ENCODE data around the gene GGT1.
"Not testable (repeated sequence)": the region's sequence is repeated elsewhere in the genome, so short reads cannot be mapped to it uniquely, and the experiment has no call there.

GGT1 gene

GRCh38 chr22:24642307-24642706 is 39.3 kb downstream of the GGT1 start:
- DNase-seq (ENCODE audit: low read depth in 2 of 2), result not testable (repeated sequence)

GRCh38 chr22:24644409-24644808 is 41.4 kb downstream of the GGT1 start:
- not testable (repeated sequence) for DNase-seq (ENCODE audit: low read depth in 2 of 2)

- not testable (repeated sequence) for DNase-seq (ENCODE audit: low read depth in 2 of 2)
These were observed 42.7 kb downstream of the GGT1 start for GRCh38 chr22:24645408-24646399.

- DNase-seq (ENCODE audit: low read depth in 2 of 2), result not testable (repeated sequence)
These were observed 43.8 kb downstream of the GGT1 start for GRCh38 chr22:24646756-24647155.

GRCh38 chr22:24649371-24649770 is 46.4 kb downstream of the GGT1 start:
- DNase-seq (ENCODE audit: low read depth in 2 of 2), result not testable (repeated sequence)

- peak; percentile 2 to 54 for DNase-seq (ENCODE audit: low read depth in 2 of 2)
These were observed 47.9 kb downstream of the GGT1 start for GRCh38 chr22:24650884-24651283.

GRCh38 chr22:24665395-24665794 is 62.4 kb downstream of the GGT1 start:
- not testable (repeated sequence) for DNase-seq (ENCODE audit: low read depth in 2 of 2)

- DNase-seq (ENCODE audit: low read depth in 2 of 2), result not testable (repeated sequence)
These were observed 64.9 kb downstream of the GGT1 start for GRCh38 chr22:24667904-24668303.

- DNase-seq (ENCODE audit: low read depth in 2 of 2), result not testable (repeated sequence)
These were observed 69.5 kb downstream of the GGT1 start for GRCh38 chr22:24672532-24672931.

Data from activated CD4-positive, alpha-beta T cell treated with anti-CD3 and anti-CD28 coated beads for 24 hours (primary cell).